HG03139 (cell line): ENCODE data around the gene CYLC1.
A peak's percentile ranks its signal among the peaks of the same experiment; 100 is the strongest.

Experiments used
- ATAC-seq: cut with Tn5 transposase; IDR thresholded peaks from one replicate; pipeline ENCODE4 v1.9.1; 2021; ENCODE audit not compliant: unreplicated experiment

The CYLC1 gene, protein sequence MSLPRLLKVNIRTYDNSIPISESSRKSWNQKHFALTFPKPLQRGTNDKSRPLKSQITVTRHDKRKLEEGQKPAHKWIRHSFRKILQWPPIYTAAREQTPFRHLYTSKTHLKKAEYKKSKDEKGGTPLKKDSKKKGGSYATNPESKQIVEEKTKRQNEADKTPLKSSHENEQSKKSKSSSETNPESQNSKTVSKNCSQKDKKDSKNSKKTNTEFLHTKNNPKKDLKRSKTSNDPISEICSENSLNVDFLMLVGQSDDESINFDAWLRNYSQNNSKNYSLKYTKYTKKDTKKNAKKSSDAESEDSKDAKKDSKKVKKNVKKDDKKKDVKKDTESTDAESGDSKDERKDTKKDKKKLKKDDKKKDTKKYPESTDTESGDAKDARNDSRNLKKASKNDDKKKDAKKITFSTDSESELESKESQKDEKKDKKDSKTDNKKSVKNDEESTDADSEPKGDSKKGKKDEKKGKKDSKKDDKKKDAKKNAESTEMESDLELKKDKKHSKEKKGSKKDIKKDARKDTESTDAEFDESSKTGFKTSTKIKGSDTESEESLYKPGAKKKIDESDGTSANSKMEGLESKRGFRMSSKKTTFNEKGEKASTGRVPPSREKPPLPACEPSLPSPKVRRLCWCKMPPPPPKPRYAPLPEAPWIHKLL

DNA sequence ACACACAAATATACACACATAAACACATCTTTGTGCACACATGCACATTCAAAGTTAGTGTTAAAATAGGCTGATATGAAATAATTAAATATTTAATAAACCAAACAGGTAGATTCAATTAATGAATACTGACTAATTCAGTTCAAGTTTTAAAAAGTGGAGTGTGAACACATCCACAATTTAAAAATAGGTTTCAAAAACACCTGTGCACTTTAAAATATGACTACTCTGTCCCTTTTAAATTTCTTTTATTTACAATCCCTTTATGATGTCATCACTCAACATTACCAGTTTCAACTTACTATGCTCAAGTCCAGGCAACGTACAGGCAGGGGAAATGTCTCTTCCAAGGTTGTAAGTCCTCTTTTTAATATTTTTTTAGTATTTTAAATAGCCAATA, at the start of gene CYLC1:
Gene CYLC1 (plus strand): TSS at position 301 of the 400 bp plus-strand sequence. CDS start 37 bp downstream, at position 338.
- ATAC-seq = no peak

DNA sequence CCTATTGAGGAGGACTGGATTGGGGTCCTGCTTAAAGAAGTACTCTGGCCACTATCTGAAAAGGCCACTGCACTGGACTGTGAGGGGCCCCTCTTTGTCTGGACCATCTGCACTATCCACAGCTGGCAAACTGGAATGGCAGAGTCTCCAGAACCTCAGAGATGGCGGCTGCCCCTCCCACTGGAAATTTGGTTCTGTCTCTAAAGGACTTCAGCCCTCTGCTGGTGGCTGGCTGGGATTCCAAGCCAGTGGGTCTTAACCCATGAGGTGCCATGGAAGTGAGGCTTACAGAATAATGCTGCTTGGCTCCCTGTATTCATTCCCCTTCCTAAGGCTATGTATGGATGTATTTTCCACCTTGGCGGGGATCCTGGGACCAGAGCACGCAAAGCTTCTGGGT, 41.6 kb upstream of the CYLC1 start:
- no peak for ATAC-seq

GRCh38 chrX:83829874-83830273, 31.1 kb upstream of the CYLC1 start:
- ATAC-seq = no peak

DNA sequence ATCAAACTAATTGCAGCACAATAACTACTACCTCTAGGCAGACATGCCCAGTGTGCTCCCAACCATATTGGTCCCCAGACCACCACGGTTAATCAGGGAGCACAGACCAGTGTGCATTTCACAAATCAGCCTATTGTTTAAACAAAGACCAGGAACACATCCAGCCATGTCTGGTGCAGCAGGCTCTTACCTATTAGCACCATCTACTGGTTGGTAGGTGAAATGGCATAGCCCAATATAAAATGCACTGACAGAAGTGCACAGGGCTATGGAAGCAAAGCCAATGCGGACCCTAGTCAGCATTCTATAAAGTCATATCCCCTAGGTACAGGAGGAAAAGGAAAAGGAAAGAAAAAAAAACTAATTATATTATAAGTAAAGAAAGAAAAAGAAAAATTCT, 15.5 kb upstream of the CYLC1 start:
- peak; percentile 81 for ATAC-seq

GRCh38 chrX:83847339-83847738, 13.6 kb upstream of the CYLC1 start:
- no peak for ATAC-seq

DNA sequence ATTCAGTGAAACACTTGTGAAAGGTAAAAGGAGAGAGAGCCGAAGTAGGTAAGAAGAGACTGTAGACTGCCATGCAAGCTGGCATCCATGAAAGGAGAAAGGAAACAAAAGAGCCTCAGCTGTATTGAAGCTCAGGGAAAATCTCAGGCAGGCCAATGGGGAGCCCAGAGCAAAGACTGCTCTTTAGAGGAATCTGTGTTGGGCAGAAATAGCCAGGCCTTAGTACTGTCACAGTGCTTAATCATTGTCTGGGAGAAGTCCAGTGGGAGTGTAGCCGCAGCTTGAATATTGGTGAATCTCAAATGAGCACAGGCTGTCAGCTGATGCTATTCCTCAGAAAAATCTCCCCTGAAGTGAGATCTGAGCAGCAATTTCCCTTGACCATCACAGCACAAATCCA, 27.6 kb downstream of the CYLC1 start:
- ATAC-seq = no peak

- no peak for ATAC-seq
Measured at GRCh38 chrX:83892433-83892832, 31.5 kb downstream of the CYLC1 start.

GRCh38 chrX:83906921-83907320, 46.0 kb downstream of the CYLC1 start:
- ATAC-seq = no peak

DNA sequence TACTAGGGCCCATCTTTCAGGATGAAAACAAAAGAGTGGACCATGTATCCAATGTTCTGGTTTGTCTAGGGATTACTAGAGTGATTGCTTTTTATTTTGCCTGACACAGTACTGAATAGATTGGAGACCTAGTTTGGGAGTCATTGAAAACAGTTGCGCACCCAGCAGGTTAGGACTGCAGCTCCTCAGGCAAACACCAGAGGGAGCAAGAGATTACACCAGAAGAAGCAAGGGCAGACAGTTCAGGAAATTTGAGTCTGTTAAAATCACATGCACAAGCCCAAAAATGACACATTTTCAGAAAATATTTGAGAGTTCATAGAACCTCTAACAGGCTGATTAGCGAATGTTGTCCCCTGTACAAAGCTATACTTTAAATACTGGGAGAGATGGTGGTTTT, 55.6 kb downstream of the CYLC1 start:
- ATAC-seq = no peak

DNA sequence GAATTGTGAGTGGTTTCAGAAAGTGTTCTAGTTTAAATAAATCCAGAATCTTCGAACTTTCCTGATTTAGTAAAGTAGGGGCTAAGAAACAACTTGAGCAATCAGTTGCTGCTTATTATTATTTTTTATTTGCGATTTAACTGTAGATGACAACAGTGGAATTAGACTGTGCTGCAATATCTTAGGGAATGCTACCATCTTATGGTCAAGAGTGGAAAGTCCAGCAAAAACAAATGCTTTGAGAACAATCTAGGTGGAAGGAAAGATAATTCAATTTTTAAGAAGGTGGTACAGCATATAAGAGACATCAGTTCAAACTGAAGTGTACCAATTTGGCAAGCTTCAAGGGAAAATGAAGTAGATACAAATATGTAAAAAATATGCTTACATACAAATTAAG, 73.3 kb downstream of the CYLC1 start:
- no peak for ATAC-seq
